HCT116 (cell line): Measurements from ENCODE around the gene NDUFAB1. TPM values are rescaled to one million over a fixed set of nuclear protein-coding genes. Genes with fewer than 3 reads are reported as not detected.

ENCODE experiments used
- ATAC-seq: fragments of 200-7000 bp; cut with Tn5 transposase; 2 replicates; pipeline ENCODE4 v1.9.1; 2020; ENCODE audit warnings: mild to moderate bottlenecking, moderate library complexity
- BruUV-seq: library from RNA; stranded (reverse); fragments of 400-500 nt; replicated peaks from 2 replicates; lab custom pipeline; 2021; lab: Mats Ljungman, UMichigan
- CTCF ChIA-PET: fragments of 300-600 bp; sonication (Branson Sonifier 250); formaldehyde crosslinking; loops from one replicate; lab custom pipeline; 2021; ENCODE audit warnings: antibody characterized with exemption; lab: Charles Lee
- POLR2A ChIA-PET: fragments of 300-600, 350-600 bp; sonication (Branson Sonifier 250); formaldehyde crosslinking; loops from one replicate; lab custom pipeline; 2021; ENCODE audit warnings: antibody characterized with exemption; lab: Charles Lee
- RAD21 ChIA-PET, 2 experiments: fragments of 300-600 bp; sonication (Branson Sonifier 250); formaldehyde crosslinking; loops; one replicate each; lab custom pipeline; 2023; ENCODE audit warnings: low total read pairs in 2 of 2; ENCODE audit not compliant: uncharacterized antibody in 2 of 2, unreplicated experiment in 2 of 2, low non-redundant PET in 1 of 2; lab: Charles Lee
- DNase-seq: peaks from one replicate; pipeline ENCODE4 v3.0.0-alpha.2; 2010; ENCODE audit warnings: low read depth, low spot score
- H2AFZ ChIP-seq: fragments of 200-600 bp; shearing (Covaris generic), sonication (generic); 2 replicates; pipeline ENCODE4 v1.6.1; 2017; ENCODE audit warnings: low read depth, mixed run types, mixed read lengths, antibody characterized with exemption, low read length; ENCODE audit not compliant: poor library complexity, severe bottlenecking
- H3K27ac ChIP-seq: 2 replicates; pipeline ENCODE4 v1.5.1; 2012; ENCODE audit warnings: low read depth, low read length
- H3K27me3 ChIP-seq: fragments of 200-600 bp; sonication (generic); 2 replicates; pipeline ENCODE4 v1.6.1; 2016; ENCODE audit warnings: mixed run types, low read length, mixed read lengths; ENCODE audit not compliant: insufficient read depth
- H3K36me3 ChIP-seq, 2 experiments: fragments of 200-500 bp in 1 of 2; fragments of 200-600 bp in 1 of 2; sonication (Bioruptor generic) in 1 of 2; sonication (generic) in 1 of 2; 2 replicates each; pipeline versions ENCODE4 v1.5.1 to v1.6.1; 2014 to 2016; ENCODE audit warnings: low read length in 2 of 2, inconsistent platforms in 1 of 2, mixed read lengths in 1 of 2, mixed run types in 1 of 2; ENCODE audit not compliant: insufficient read depth in 2 of 2, control insufficient read depth in 1 of 2
- H3K4me1 ChIP-seq, 2 experiments: fragments of 200-600 bp in 1 of 2; sonication (generic) in 1 of 2; 2 replicates each; pipeline versions ENCODE4 v1.5.1 to v1.6.1; 2012 to 2017; ENCODE audit warnings: low read length in 2 of 2, inconsistent platforms in 1 of 2, mild to moderate bottlenecking in 1 of 2, mixed read lengths in 1 of 2, mixed run types in 1 of 2, moderate library complexity in 1 of 2; ENCODE audit not compliant: insufficient read depth in 2 of 2, control insufficient read depth in 1 of 2
- H3K4me2 ChIP-seq: fragments of 200-600 bp; sonication (generic); 2 replicates; pipeline ENCODE4 v1.6.1; 2017; ENCODE audit warnings: mixed run types, low read length, mixed read lengths
- H3K4me3 ChIP-seq, 2 experiments: fragments of 200-600 bp in 1 of 2; sonication (generic) in 1 of 2; replicated peaks in 1 of 2; 2 replicates each; pipeline ENCODE4 v1.5.1; 2011 to 2016; ENCODE audit warnings: low read length in 2 of 2, control low read depth in 1 of 2, low read depth in 1 of 2, mild to moderate bottlenecking in 1 of 2, mixed read lengths in 1 of 2, mixed run types in 1 of 2
- H3K79me2 ChIP-seq: fragments of 200-600 bp; sonication (generic); 2 replicates; pipeline ENCODE4 v1.6.1; 2017; ENCODE audit warnings: mild to moderate bottlenecking, mixed run types, low read length, moderate library complexity, mixed read lengths; ENCODE audit not compliant: insufficient read depth
- H3K9ac ChIP-seq: fragments of 200-600 bp; sonication (generic); 2 replicates; pipeline ENCODE4 v1.6.1; 2016; ENCODE audit warnings: low read length, mixed read lengths
- H3K9me2 ChIP-seq: fragments of 200-600 bp; sonication (generic), shearing (Covaris generic); 2 replicates; pipeline ENCODE4 v1.6.1; 2017; ENCODE audit warnings: mixed run types, mild to moderate bottlenecking, moderate library complexity; ENCODE audit not compliant: insufficient read depth
- H3K9me3 ChIP-seq, 2 experiments: fragments of 200-500 bp in 1 of 2; fragments of 200-600 bp in 1 of 2; sonication (Bioruptor generic) in 1 of 2; sonication (generic) in 1 of 2; 2 replicates each; pipeline ENCODE4 v1.6.1; 2014 to 2017; ENCODE audit warnings: low read length in 2 of 2, mixed read lengths in 2 of 2, inconsistent platforms in 1 of 2, low read depth in 1 of 2, mild to moderate bottlenecking in 1 of 2, mixed run types in 1 of 2, moderate library complexity in 1 of 2; ENCODE audit not compliant: control insufficient read depth in 1 of 2, insufficient read depth in 1 of 2
- H4K20me1 ChIP-seq: fragments of 200-600 bp; sonication (generic), shearing (Covaris generic); 2 replicates; pipeline ENCODE4 v1.6.1; 2017; ENCODE audit warnings: mixed run types, mild to moderate bottlenecking, moderate library complexity; ENCODE audit not compliant: insufficient read depth
- EZH2phosphoT487 ChIP-seq: fragments of 200-600 bp; IDR thresholded peaks from 2 replicates; pipeline ENCODE4 v1.6.1; 2018; ENCODE audit warnings: antibody characterized with exemption, borderline replicate concordance
- YY1 ChIP-seq: IDR thresholded peaks from 2 replicates; pipeline ENCODE4 v1.6.1; 2011; ENCODE audit warnings: low read length, low read depth, moderate library complexity, mild to moderate bottlenecking; ENCODE audit not compliant: insufficient replicate concordance; ENCODE audit errors: extremely low read depth
- intact Hi-C: fragments of 100-400 bp; cut with micrococcal nuclease; formaldehyde crosslinking; loops from 2 replicates; pipeline ENCODE4 v1.10.0; 2022
- total RNA-seq: library from RNA; stranded (reverse); gene quantifications from one replicate; pipeline ENCODE4 v1.2.1, GENCODE V29; 2021; ENCODE audit not compliant: unreplicated experiment

Gene NDUFAB1
- total RNA-seq, 1 experiment from 2014 or later, result 169 TPM

- ATAC-seq, result 0 out of 2 replicates have a peak, but pooled peaks have one; percentile 1
- peaks cover 13 to 28% of the 10 kb centered on the region in 2 experiments for H3K36me3 ChIP-seq
- TSS peak; percentile 66 for BruUV-seq
- H2AFZ ChIP-seq, result no peak overlapping the region
- intact Hi-C loops, result no loop called here
- no peak for DNase-seq
- H3K9me2 ChIP-seq, result no peaks in the 10 kb centered on the region
- H3K4me2 ChIP-seq, result peak overlapping the region; percentile 89
- H4K20me1 ChIP-seq, result no peaks in the 10 kb centered on the region
- TF ChIP-seq EZH2phosphoT487, result no peak
- CTCF ChIA-PET, result no interaction called here
- peak overlapping the region; percentile 85 to 100 for H3K4me3 ChIP-seq
- H3K9ac ChIP-seq, result peak overlapping the region; percentile 98
- peaks cover 56% of the 10 kb centered on the region for H3K79me2 ChIP-seq
- POLR2A ChIA-PET, result no interaction called here
- H3K27ac ChIP-seq, result peak overlapping the region; percentile 77
- peaks cover 16 to 25% of the 10 kb centered on the region in 2 experiments; a peak in 3 of 4 replicates for H3K4me1 ChIP-seq
- H3K27me3 ChIP-seq, result no peaks in the 10 kb centered on the region
- H3K9me3 ChIP-seq, result no peaks in the 10 kb centered on the region
- RAD21 ChIA-PET, result no interaction called here
Observed at GRCh38 chr16:23595246-23595950, 718 bp downstream of the NDUFAB1 start.

GRCh38 chr16:23594186-23594585 lies 1.9 kb downstream of the NDUFAB1 start:
- H3K36me3 ChIP-seq, result peaks cover 17 to 40% of the 10 kb centered on the region in 2 experiments
- H3K79me2 ChIP-seq, result peaks cover 68% of the 10 kb centered on the region
- peaks cover 16 to 25% of the 10 kb centered on the region in 2 experiments; a peak in 3 of 4 replicates for H3K4me1 ChIP-seq
- no peak overlapping the region for H3K27ac ChIP-seq
- H3K9me3 ChIP-seq, result no peaks in the 10 kb centered on the region
- ChIA-PET POLR2A (interaction anchor here (1.4 kb wide), 1 partner anchor 37 kb away, joined by 3 read pairs; the partner anchor contains the start of genes EARS2 and UBFD1), CTCF (no interaction called here), RAD21 (no interaction called here)
- TF ChIP-seq YY1, result no peak
- DNase-seq (no peak), ATAC-seq (no peak)
- H3K9ac ChIP-seq, result no peak overlapping the region
- H2AFZ ChIP-seq, result no peak overlapping the region
- H4K20me1 ChIP-seq, result no peaks in the 10 kb centered on the region
- no peak overlapping the region for H3K4me3 ChIP-seq
- BruUV-seq, result no TSS peak
- peak overlapping the region; percentile 89 for H3K4me2 ChIP-seq
- H3K9me2 ChIP-seq, result no peaks in the 10 kb centered on the region
- H3K27me3 ChIP-seq, result no peaks in the 10 kb centered on the region
- intact Hi-C loops, result no loop called here
